HG02885 (cell line): Measurements from ENCODE around the gene ZNF224.
"Not testable (repeated sequence)": the region's sequence is repeated elsewhere in the genome, so short reads cannot be mapped to it uniquely, and the experiment has no call there.

Experiments used
- ATAC-seq: cut with Tn5 transposase; IDR thresholded peaks from one replicate; pipeline ENCODE4 v1.9.1; 2021; ENCODE audit warnings: mild to moderate bottlenecking; ENCODE audit not compliant: unreplicated experiment, poor library complexity

Gene ZNF224

GRCh38 chr19:44113784-44114390 lies 19.7 kb downstream of the ZNF224 start:
- peak; percentile 2 for ATAC-seq

DNA sequence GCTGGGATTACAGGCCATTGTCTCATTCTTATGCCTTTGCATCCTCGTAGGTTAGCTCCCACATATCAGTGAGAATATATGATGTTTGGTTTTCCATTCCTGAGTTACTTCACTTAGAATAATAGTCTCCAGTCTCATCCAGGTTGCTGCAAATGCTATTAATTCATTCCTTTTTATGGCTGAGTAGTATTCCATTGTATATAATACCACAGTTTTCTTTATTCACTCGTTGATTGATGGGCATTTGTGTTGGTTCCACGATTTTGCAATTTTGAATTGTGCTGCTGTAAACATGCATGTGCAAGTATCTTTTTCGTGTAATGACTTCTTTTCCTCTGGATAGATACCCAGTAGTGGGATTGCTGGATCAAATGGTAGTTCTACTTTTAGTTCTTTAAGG lies 27.0 kb downstream of the ZNF224 start:
- ATAC-seq, result not testable (repeated sequence)

GRCh38 chr19:44131955-44132354 lies 37.8 kb downstream of the ZNF224 start:
- no peak for ATAC-seq

DNA sequence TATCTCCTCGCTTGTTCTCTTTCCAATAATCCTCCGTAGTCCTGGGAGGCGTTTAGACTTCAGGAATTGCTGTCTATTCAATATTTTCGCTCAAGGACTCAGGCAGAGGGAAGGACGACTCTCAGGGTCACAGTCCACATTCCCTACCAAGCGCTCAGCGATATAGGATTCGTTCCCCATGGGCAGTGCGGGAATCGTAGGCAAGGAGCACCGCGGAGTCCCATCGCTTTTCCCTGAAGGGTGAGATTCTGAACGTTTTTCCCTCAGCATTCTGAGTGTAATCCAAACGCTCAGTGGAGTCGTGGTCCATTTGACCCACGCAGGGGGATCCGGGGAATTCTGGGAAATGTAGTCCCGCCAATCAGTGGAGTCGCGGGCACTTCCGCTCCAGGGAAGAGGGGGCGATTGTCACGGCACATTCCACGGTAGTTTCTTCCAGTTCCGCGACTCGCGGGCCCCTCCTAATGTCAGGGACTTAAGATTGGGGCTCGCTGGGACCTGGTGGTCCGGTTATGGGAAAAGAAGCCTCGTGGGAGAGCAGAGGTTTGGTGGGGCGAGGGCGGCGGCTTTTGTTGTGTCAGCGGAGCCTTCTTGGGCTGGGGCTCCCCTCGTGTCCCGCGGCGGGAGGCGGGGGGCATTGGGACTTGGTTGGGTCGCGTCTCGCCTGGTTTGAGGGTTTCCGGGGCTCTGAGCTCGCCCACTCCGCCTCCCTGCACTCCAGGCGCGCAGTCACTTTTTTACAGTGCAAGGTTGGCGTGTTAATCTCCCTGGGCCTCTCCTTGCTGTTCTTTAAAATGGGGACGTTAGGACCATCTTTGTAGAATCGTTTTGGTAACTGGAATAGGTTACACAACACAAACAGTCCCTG lies 47.3 kb downstream of the ZNF224 start, which contains the start of gene ZNF234:
ZNF234 (plus strand) TSS at position 364 of the 868 bp plus-strand sequence. CDS start 3,079 bp downstream, outside the sequence.
- peak; percentile 86 for ATAC-seq

DNA sequence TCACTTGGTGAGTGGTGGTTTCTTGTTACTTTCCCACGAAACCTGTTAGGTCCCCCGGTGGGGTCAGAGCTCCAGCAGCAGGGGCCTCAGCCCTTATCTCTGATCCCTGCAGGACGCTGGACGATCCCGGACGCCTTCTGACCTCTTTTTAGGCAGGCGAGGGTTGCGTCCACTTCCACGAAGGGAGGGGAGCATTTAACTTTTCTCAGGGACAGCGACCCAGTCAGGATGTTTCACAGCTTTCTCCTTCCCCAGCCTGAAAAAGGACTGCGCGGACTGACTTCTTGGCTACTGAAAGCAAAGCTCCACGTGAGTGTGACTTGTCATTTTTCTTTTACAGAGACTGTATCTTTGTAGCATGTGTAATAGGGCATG lies 47.9 kb downstream of the ZNF224 start:
- ATAC-seq, result no peak

DNA sequence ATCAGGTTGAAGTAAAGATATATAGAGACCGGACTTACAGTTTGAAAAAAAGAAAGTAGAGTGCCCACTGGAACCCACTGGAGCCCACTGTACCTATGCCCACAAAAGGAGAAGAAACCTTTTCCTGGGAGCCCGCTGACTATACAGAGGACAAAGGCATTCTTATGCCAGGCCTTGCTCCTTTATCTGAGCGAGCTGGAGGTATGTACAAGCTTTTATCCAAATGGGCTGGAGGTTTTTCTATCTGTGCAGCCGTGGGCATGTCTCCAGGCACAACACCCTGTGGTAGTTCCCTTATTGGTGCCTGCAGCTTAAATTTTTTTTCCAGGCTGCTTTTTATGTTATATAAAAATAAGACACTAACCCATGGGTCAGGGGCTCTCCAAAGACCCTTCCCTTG lies 55.6 kb downstream of the ZNF224 start:
- ATAC-seq, result no peak

- ATAC-seq, result no peak
Observed at GRCh38 chr19:44151491-44151890, 57.3 kb downstream of the ZNF224 start.

GRCh38 chr19:44156475-44156874 lies 62.3 kb downstream of the ZNF224 start:
- no peak for ATAC-seq
